Memory B cell (primary cell): ENCODE data around the gene CRYBG2.

Experiments
- ATAC-seq: fragments of 150-1000 bp; cut with Tn5 transposase; 2 replicates; pipeline ENCODE4 v1.10.0; 2021; ENCODE audit warnings: low read depth, mild to moderate bottlenecking, moderate library complexity
- DNase-seq, 2 donors: peaks; one replicate each; pipeline ENCODE4 v3.0.0; 2022; ENCODE audit warnings: low spot score in 2 of 2
- H3K27ac Mint-ChIP-seq: one replicate; pipeline ENCODE4 v1.8.0; 2022; ENCODE audit warnings: mild to moderate bottlenecking, moderate library complexity, mixed read lengths
- H3K27me3 Mint-ChIP-seq: one replicate; pipeline ENCODE4 v1.8.0; 2022; ENCODE audit warnings: mixed read lengths
- H3K36me3 Mint-ChIP-seq: one replicate; pipeline ENCODE4 v1.8.0; 2022; ENCODE audit warnings: mild to moderate bottlenecking, mixed read lengths
- H3K4me1 Mint-ChIP-seq: one replicate; pipeline ENCODE4 v1.8.0; 2022; ENCODE audit warnings: mixed read lengths
- H3K4me3 Mint-ChIP-seq: one replicate; pipeline ENCODE4 v1.8.0; 2022; ENCODE audit warnings: mild to moderate bottlenecking, moderate library complexity, mixed read lengths
- H3K9me3 Mint-ChIP-seq: one replicate; pipeline ENCODE4 v1.8.0; 2022; ENCODE audit warnings: mixed read lengths

Gene CRYBG2

DNA sequence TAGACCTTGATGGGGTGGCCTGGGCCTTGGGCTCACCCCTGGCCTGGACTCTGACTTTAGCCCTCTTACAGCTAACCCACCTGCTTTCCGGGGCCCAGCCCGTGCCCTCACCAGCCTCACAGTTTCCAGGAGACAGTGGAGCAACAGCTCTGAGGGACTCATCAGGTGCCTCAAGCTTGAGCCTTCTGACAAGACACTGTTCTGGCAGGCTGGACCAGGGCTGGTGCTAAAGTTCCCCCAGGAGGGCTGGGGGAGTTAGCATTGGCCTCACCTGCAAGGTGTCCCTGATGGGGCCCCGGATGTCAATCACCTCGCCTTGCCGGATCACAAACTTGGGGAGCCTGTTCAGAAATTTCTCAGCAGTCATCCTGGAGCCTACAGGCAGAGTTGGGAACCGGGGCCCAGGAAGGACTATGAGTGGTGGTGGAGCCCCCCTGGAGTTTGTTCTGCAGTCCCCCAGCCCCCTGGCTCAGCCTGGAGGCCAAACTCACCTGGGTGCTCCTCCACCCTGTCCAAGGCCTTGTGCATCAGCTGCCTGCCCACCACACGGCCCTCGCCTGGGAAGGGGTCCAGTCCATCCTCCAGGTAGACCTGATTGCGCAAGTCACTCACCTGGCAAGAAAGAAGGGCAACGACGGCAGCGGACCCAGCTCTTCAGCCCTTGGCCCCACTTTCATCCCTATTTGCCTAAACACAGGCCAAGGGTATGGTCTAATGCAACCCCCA is 69.9 kb downstream of the CRYBG2 start:
- peak overlapping the region; percentile 69 for H3K4me3 Mint-ChIP-seq
- H3K36me3 Mint-ChIP-seq, result peaks cover 10% of the 10 kb centered on the region

DNA sequence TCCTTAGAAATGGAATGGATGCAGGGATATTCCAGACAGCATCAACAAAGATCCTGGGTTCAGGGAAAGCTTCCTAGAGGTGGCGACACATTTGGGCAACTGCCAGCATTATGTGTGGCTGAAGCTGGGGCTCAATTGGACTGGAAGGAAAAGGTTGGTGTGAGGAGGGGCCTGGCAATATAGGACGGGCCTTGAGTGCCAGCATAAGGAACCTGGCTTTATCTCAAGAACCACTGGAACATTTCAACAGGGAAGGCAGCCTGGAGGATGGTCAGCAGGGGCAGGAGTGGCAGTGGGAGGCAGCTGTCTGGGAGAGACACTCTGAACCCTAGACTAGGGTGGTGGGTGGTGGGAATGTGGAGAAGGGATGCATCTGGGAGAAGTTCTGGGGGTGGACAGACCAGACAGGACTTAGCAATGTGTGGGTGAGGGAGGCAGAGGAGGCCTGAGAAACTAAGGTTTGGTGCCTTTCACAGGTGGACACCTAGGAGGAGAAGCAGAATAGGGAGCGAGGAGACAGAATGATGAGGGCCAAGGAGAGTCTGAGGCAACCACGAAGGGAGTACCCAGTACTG is 70.6 kb downstream of the CRYBG2 start:
- peaks cover 76% of the 10 kb centered on the region for H3K4me1 Mint-ChIP-seq
- no peak for ATAC-seq
- no peaks in the 10 kb centered on the region for H3K9me3 Mint-ChIP-seq
- peak overlapping the region; percentile 78 for H3K27ac Mint-ChIP-seq
- H3K27me3 Mint-ChIP-seq, result no peaks in the 10 kb centered on the region
- H3K4me3 Mint-ChIP-seq, result peak overlapping the region; percentile 58
- no peak for DNase-seq
- H3K36me3 Mint-ChIP-seq, result peaks cover 10% of the 10 kb centered on the region

More for the DNA sequence above, 69.9 kb downstream of the CRYBG2 start:
- Mint-ChIP-seq H3K27ac (peak overlapping the region; percentile 78), H3K4me1 (peaks cover 79% of the 10 kb centered on the region), H3K9me3 (no peaks in the 10 kb centered on the region), H3K27me3 (no peaks in the 10 kb centered on the region)
- DNase-seq (no peak), ATAC-seq (no peak)

- Mint-ChIP-seq H3K4me1 (peaks cover 67% of the 10 kb centered on the region), H3K27ac (peak overlapping the region; percentile 78), H3K27me3 (no peaks in the 10 kb centered on the region), H3K9me3 (no peaks in the 10 kb centered on the region), H3K4me3 (peak overlapping the region; percentile 51), H3K36me3 (peaks cover 10% of the 10 kb centered on the region)
- DNase-seq, result no peak
- ATAC-seq, result no peak
Measured at GRCh38 chr1:26282401-26282918, 71.5 kb downstream of the CRYBG2 start.

GRCh38 chr1:26281971-26282370 is 72.0 kb downstream of the CRYBG2 start:
- peaks cover 10% of the 10 kb centered on the region for H3K36me3 Mint-ChIP-seq
- no peaks in the 10 kb centered on the region for H3K27me3 Mint-ChIP-seq
- DNase-seq (no peak), ATAC-seq (no peak)
- peaks cover 65% of the 10 kb centered on the region for H3K4me1 Mint-ChIP-seq
- H3K9me3 Mint-ChIP-seq, result no peaks in the 10 kb centered on the region
- H3K27ac Mint-ChIP-seq, result peak overlapping the region; percentile 70
- peak overlapping the region; percentile 83 for H3K4me3 Mint-ChIP-seq

- Mint-ChIP-seq H3K27ac (peak overlapping the region; percentile 70), H3K9me3 (no peaks in the 10 kb centered on the region), H3K4me3 (peak overlapping the region; percentile 83), H3K27me3 (no peaks in the 10 kb centered on the region), H3K36me3 (peaks cover 10% of the 10 kb centered on the region), H3K4me1 (peaks cover 67% of the 10 kb centered on the region)
- DNase-seq, result no peak
- no peak for ATAC-seq
Measured at GRCh38 chr1:26281091-26281958, 72.6 kb downstream of the CRYBG2 start.

DNA sequence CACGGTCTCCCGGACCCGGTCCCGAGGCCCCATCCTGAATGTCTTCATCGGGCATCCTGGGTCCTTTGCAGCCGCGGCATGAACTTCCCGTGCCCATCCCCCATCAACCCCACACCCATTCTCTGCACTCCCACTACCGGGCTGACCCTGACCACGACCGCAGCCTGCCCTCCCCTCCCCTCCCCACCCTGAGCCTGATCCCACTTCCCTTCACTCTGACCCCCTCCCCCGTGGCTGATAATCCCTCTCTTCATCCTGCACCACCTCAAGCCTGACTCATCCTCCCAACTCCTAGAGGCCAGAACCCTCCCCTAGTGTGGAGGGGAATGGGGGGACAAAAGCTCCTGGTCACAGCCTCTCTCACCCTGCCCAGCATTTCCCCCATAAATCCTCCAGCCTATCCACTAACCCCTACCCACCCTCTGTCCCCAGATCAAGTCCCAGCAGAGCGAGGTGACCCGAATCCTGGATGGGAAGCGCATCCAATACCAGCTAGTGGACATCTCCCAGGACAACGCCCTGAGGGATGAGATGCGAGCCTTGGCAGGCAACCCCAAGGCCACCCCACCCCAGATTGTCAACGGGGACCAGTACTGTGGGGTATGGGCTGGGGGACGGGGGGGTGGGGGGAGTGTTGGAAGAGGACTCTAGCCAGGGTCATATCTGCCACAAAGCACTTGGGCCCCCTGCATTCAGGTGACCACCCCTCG is 73.4 kb downstream of the CRYBG2 start:
- Mint-ChIP-seq H3K4me3 (peak overlapping the region; percentile 93), H3K9me3 (no peaks in the 10 kb centered on the region), H3K4me1 (peaks cover 66% of the 10 kb centered on the region), H3K27me3 (no peaks in the 10 kb centered on the region), H3K27ac (peak overlapping the region; percentile 70), H3K36me3 (peaks cover 10% of the 10 kb centered on the region)
- ATAC-seq (no peak), DNase-seq (no peak)

DNA sequence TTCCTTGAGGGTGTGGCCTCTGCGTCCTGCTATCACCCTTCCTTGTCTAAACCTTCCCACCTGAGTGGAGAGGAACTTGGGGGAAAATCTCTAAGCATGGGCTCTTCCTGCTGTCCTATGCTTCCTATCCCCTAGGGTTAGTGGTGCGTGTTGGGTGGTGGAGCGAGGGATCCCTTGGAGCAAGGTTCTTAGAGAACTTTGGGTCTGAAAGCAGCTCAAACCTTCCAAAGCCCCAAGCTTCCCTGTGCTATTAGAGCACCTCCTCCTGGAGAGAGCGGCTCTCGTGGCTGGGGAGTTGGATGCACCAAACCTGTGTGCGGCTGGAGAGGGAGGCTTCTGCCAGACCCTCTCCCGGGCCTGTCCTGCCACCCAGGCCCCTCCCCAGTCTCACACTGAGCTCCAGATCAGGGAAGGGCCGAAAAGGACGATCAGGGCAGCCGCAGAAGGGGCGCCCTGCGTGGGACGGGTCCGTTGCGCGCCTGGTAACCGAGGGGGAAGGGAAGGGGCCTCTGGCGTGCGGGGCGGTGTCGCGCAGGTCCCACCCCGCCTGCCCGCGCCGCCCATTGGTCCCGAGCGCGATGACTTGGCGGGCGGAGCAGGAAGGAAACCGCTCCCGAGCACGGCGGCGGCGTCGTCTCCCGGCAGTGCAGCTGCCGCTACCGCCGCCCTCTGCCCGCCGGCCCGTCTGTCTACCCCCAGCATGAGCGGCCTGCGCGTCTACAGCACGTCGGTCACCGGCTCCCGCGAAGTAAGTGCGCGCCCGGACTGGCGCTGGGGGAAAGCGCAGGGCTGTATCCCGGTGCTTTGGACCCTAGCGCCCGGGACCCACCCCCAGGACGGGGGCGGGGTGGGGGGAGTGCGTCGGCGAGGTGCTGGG is 74.2 kb downstream of the CRYBG2 start, which contains the start of gene SH3BGRL3:
Gene SH3BGRL3, plus strand, starts transcription at position 631 of the 877 bp plus-strand sequence. Its CDS starts 70 bp downstream, at position 701.
- ATAC-seq, result peak; percentile 70
- Mint-ChIP-seq H3K4me3 (peak within 1 kb of the TSS; percentile 93), H3K27me3 (no peaks in the 10 kb centered on the region), H3K27ac (peak within 1 kb of the TSS; percentile 70), H3K4me1 (peaks cover 63% of the 10 kb centered on the region), H3K36me3 (peaks cover 10% of the 10 kb centered on the region), H3K9me3 (no peaks in the 10 kb centered on the region)
- DNase-seq, result peak; percentile 61 to 66

DNA sequence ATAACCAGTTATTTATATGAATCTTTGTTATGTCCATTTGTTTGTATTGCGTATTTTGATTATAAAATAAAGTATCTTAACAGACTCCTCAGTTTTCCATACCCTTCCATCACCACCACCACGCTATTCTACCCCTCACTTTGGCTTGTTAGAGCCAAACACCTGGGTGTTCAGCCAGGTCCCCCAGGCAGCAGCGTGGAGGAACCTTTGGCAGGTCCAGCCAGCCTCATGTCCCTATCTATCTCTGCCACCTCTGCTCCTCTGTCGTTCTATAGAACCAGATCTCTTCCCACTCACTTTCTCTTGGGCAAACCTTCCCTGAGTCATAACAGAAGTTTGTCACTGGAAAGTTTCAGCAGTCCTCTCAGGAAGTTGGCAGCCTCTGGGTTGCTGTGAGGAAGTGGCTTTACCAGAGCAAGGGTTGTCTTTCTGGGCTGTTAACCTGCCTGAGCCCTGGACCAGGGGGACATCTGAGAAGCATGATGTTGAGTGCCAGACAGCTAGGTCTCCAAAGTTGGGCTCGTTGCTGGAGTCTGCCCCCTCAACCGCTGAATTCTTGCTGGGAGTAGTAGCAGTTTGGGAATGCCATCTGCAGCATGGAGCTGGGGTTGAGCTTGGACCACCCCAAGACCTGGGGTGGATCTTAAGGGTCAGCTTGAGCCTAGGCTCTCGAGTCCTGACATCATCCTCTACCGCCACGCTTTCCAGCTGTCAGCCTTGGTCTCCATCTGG is 75.0 kb downstream of the CRYBG2 start:
- Mint-ChIP-seq H3K4me3 (peak overlapping the region; percentile 93), H3K36me3 (peaks cover 10% of the 10 kb centered on the region), H3K4me1 (peaks cover 62% of the 10 kb centered on the region), H3K9me3 (no peaks in the 10 kb centered on the region), H3K27me3 (no peaks in the 10 kb centered on the region), H3K27ac (peak overlapping the region; percentile 70)
- DNase-seq, result no peak
- no peak for ATAC-seq

GRCh38 chr1:26278303-26278702 is 75.6 kb downstream of the CRYBG2 start:
- H3K27ac Mint-ChIP-seq, result peak overlapping the region; percentile 70
- no peaks in the 10 kb centered on the region for H3K9me3 Mint-ChIP-seq
- ATAC-seq, result no peak
- no peak overlapping the region for H3K4me3 Mint-ChIP-seq
- no peak for DNase-seq
- no peaks in the 10 kb centered on the region for H3K27me3 Mint-ChIP-seq
- peaks cover 10% of the 10 kb centered on the region for H3K36me3 Mint-ChIP-seq
- H3K4me1 Mint-ChIP-seq, result peaks cover 57% of the 10 kb centered on the region

GRCh38 chr1:26277719-26278118 is 76.2 kb downstream of the CRYBG2 start:
- ATAC-seq (no peak), DNase-seq (no peak)
- H3K36me3 Mint-ChIP-seq, result peaks cover 11% of the 10 kb centered on the region
- H3K4me3 Mint-ChIP-seq, result no peak overlapping the region
- H3K9me3 Mint-ChIP-seq, result no peaks in the 10 kb centered on the region
- H3K4me1 Mint-ChIP-seq, result peaks cover 51% of the 10 kb centered on the region
- H3K27me3 Mint-ChIP-seq, result no peaks in the 10 kb centered on the region
- no peak overlapping the region for H3K27ac Mint-ChIP-seq

DNA sequence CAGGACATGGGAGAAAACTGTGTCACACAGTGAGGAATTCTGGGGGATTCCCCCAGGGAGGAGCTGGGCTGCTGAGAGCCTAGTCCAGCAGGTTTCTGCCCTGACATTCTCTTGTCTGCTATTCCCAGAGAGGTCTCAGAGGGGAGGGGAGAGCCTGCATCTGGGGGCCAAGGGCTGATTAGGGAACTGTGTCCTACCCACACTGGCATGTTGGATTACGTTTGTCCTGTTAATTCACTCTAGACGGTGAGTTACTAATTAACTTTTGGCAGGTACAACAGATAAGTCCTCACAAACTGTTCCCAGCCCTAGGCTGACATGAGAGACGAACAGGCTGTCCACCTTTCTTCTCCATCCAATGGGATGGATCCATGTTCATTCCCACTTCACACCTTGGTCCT is 76.7 kb downstream of the CRYBG2 start:
- H3K27me3 Mint-ChIP-seq, result no peaks in the 10 kb centered on the region
- no peak for DNase-seq
- no peaks in the 10 kb centered on the region for H3K9me3 Mint-ChIP-seq
- peak overlapping the region; percentile 81 for H3K27ac Mint-ChIP-seq
- H3K4me3 Mint-ChIP-seq, result no peak overlapping the region
- ATAC-seq, result no peak
- peaks cover 47% of the 10 kb centered on the region for H3K4me1 Mint-ChIP-seq
- H3K36me3 Mint-ChIP-seq, result peaks cover 12% of the 10 kb centered on the region

DNA sequence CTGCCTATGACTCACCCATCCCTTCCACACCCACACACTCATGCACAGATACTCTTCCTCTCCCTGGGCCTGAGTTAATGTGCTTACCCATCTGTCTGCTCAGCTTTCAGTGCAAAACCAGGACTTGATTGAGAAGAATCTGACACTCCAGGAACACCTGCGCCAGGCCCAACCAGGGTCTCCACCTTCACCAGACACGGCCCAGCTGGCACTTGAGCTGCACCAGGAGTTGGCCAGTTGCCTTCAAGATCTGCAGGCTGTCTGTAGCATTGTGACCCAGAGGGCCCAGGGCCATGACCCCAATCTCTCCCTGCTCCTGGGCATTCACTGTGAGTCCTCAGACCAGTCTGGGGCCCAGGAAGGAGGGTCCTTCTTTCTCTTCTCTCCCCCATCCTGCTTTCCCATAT is 77.5 kb downstream of the CRYBG2 start:
- Mint-ChIP-seq H3K27me3 (no peaks in the 10 kb centered on the region), H3K27ac (peak overlapping the region; percentile 81), H3K4me3 (no peak overlapping the region), H3K36me3 (peaks cover 13% of the 10 kb centered on the region), H3K9me3 (no peaks in the 10 kb centered on the region), H3K4me1 (peaks cover 42% of the 10 kb centered on the region)
- DNase-seq (no peak), ATAC-seq (no peak)
